VCaP (cell line): Measurements from ENCODE around the gene CDK16.

Source experiments
- H3K27ac ChIP-seq: fragments of 450-650 bp; 2 replicates; pipeline ENCODE4 v1.5.1; 2017
- TF ChIP-seq, protein P1 (sequence below): fragments of 450-650 bp; conservative IDR thresholded peaks from 2 replicates; pipeline ENCODE4 v1.5.1; 2017; ENCODE audit warnings: mild to moderate bottlenecking, moderate library complexity

Gene CDK16

DNA sequence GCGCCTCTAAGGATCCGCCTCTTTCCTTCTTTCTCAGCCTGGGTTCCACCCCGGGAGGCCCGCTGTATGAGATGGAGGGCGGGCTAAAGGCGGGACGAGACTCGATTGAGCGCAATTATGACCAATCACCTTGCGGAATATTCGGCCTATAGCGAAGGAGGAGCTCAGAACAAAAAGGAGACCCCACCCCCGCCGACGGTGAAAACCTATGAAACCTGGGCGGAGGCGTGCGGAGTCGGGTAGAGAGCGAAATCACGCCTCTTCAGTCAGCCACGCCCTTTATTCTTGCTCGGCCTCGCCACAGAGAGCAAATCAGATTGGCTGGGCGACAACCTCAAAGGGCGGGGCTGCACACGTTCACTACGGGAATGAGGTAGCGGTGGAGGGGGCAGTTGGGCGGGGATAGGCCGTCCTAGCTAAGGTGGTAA is 615 bp upstream of the CDK16 start:
- peak overlapping the region; percentile 90 for H3K27ac ChIP-seq
- TF ChIP-seq, protein P1, sequence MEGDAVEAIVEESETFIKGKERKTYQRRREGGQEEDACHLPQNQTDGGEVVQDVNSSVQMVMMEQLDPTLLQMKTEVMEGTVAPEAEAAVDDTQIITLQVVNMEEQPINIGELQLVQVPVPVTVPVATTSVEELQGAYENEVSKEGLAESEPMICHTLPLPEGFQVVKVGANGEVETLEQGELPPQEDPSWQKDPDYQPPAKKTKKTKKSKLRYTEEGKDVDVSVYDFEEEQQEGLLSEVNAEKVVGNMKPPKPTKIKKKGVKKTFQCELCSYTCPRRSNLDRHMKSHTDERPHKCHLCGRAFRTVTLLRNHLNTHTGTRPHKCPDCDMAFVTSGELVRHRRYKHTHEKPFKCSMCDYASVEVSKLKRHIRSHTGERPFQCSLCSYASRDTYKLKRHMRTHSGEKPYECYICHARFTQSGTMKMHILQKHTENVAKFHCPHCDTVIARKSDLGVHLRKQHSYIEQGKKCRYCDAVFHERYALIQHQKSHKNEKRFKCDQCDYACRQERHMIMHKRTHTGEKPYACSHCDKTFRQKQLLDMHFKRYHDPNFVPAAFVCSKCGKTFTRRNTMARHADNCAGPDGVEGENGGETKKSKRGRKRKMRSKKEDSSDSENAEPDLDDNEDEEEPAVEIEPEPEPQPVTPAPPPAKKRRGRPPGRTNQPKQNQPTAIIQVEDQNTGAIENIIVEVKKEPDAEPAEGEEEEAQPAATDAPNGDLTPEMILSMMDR, result no peak

DNA sequence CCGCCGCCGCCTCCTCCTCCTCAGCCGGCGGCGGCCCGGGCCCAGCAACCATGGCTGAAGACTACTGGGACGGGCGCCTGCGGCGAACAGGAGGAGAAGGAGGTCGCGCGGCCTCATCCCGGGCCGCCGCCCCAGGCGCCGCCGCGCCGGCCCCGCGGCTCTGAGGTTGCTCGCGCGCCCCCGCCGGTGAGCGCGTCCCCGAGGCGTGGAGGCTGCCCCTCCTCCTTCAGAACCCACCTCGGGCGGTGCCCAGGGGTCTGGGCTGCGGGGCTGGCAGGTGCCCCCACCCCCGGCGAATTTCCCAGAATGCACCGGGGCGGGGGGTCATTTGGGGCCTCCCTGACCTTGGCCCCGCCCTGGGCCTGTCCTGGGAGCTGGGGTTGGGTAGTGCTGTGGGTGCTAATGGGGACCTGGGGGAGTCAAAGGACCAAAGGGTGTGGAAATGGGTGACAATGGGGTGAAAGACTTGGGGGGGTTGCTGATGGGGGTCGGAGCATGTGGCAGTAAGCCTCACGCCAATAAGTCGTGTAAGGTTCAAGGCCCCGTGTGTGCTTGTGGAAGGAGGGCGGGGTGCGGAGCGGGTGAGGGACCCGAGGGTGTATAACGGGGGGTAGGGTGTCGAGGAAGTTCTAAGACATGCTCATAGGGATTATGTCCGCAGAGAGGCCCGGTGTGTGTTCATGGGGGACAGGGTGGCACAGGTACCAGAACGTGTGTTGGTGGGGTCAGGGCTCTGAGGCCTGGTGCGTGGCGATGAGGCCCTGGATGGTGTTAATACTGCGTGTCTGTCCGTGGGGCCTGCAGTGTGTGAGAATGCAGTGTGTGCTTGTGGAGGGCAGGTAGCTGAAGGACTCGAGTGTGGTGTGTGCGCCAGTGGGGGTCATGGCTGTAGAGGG is 687 bp downstream of the CDK16 start:
- TF ChIP-seq, protein P1, result no peak
- H3K27ac ChIP-seq, result peak overlapping the region; percentile 90

DNA sequence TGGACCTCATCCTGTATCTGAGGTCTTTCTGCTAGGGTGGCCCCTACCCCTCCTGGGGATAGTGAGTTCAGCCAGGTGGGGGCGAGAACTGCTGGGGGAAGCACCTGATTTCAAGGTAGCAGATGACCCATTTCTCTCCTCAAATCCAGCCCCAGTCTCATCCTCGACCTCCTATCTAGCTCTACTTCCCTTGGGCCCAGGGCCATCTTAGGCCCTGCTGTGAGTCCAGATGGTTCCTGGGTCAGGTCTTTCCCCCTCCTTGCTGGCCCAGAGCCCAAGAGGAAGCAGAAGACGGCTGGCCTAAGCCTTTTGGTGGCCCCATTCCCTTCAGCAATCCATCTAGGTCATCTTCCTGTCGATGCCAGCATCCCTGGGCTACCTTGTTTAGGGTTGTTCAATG is 3.3 kb downstream of the CDK16 start:
- H3K27ac ChIP-seq, result no peak overlapping the region
- TF ChIP-seq, protein P1, result no peak

DNA sequence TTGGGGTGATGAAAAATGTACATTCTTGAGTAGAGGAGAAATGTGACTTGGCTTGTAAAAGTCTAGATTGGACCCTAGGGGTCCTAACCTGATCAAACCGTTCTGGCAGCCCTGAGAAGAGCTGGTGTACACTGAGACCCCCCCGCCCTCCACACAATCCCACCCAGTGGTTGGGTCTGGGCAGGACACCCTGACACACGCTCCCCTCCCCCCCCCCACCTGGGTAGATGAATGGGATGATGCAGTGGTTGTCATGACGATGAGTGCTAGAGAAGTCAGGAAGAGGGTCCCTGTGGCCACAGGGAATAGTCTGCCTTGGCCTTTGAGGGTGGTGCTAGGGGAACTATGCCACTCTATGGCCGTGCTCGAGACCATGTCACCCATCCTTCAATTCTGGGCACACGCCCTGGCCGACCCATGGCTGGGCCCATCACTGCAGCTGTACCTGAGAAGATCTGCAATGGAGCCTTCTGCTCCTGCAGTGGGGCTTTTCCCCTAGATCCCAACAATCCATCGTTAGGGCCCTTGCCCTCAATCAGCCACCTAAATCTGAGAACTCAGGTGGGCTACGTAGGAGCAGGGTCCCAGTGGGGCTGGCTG is 4.4 kb downstream of the CDK16 start:
- TF ChIP-seq, protein P1, result no peak
- H3K27ac ChIP-seq, result no peak overlapping the region

DNA sequence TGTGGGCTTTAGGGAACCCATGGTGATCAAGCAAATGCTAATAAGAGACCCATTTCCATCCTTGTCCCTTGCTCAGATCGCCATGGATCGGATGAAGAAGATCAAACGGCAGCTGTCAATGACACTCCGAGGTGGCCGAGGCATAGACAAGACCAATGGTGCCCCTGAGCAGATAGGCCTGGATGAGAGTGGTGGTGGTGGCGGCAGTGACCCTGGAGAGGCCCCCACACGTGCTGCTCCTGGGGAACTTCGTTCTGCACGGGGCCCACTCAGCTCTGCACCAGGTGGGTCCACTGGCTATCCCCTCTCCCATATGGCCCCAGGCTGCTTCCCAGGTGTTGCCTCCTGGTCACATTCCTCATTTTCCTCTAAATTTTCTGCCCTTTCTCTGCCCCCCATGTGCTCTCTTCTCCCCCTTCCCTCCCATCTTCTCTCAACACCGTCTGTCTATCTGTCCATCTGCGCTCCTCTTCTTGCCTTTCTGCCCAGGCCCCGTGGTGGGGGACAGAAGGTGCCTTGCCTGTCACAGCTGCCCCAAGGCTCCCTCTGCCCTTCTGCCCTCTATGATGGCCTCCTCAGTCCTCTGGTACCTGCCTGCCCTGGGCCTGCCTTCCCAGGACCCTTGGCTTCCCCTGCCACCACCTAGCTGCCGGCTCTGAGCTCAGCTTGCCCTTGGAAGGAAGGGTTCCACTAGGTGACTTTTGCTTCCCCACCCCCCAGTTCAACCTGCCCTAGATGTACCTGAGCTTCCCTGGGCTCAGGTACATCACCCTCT is 5.2 kb downstream of the CDK16 start:
- TF ChIP-seq, protein P1, result no peak

DNA sequence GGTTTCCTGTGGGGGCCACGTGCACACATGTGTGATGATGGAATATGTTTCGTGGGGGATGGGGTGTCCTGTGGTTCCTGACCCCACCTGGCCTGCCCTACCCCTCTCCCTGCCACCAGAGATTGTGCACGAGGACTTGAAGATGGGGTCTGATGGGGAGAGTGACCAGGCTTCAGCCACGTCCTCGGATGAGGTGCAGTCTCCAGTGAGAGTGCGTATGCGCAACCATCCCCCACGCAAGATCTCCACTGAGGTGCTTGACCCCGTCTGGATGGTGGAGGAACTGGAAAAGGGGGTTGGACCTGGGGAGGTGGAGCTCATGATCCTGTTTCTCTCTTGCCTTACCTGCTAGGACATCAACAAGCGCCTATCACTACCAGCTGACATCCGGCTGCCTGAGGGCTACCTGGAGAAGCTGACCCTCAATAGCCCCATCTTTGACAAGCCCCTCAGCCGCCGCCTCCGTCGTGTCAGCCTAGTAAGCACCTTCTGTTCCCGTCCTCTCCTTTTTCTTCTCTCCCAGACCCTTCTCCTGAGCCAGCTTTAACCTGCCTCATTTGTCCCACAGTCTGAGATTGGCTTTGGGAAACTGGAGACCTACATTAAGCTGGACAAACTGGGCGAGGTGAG is 5.9 kb downstream of the CDK16 start:
- TF ChIP-seq, protein P1, result no peak
- H3K27ac ChIP-seq, result no peak overlapping the region

More for the DNA sequence above, 5.2 kb downstream of the CDK16 start:
- no peak overlapping the region for H3K27ac ChIP-seq

DNA sequence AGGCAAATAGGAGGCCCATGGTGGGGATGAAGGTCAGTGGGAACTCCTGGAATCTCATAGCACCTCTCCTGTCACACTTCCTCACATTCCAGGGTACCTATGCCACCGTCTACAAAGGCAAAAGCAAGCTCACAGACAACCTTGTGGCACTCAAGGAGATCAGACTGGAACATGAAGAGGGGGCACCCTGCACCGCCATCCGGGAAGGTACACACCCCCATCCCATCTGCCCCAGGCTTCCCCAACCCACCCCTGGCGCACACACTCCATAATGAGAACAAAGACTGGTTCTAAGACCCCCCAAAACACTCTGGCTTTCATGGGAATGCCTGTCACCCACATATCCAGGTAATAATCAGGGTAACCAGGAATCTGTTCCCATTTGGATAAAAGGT is 6.4 kb downstream of the CDK16 start:
- TF ChIP-seq, protein P1, result no peak
- H3K27ac ChIP-seq, result no peak overlapping the region
